ENCODE results near the gene LRG1.

LRG1 gene

GRCh38 chr19:4505570-4506448 lies 34.0 kb downstream of the LRG1 start:
- Histone ChIP-seq H3K4me1 (ENCODE audit: insufficient read depth, poor library complexity, severe bottlenecking) (no peaks in the 10 kb centered on the region), H3K9me3 (ENCODE audit: severe bottlenecking) (no peaks in the 10 kb centered on the region), H3K36me3 (ENCODE audit: low read depth) (no peaks in the 10 kb centered on the region; the same call in 1 of the 2 replicates), H3K27me3 (ENCODE audit: insufficient read depth, poor library complexity, severe bottlenecking) (no peaks in the 10 kb centered on the region), H3K4me3 (ENCODE audit: severe bottlenecking) (no peak overlapping the region), H3K27ac (ENCODE audit: poor library complexity, severe bottlenecking) (no peak overlapping the region)
- DNase-seq (ENCODE audit: low spot score) (peak; percentile 34), ATAC-seq (ENCODE audit: low read depth) (no peak)
- no peak for TF ChIP-seq CTCF (IDR thresholded peaks at IDR 0.05; ENCODE audit: poor library complexity, severe bottlenecking)

GRCh38 chr19:4504891-4505569 lies 34.8 kb downstream of the LRG1 start:
- Histone ChIP-seq H3K27me3 (ENCODE audit: insufficient read depth, poor library complexity, severe bottlenecking) (no peaks in the 10 kb centered on the region), H3K4me3 (ENCODE audit: severe bottlenecking) (no peak overlapping the region), H3K36me3 (ENCODE audit: low read depth) (no peaks in the 10 kb centered on the region; the same call in 1 of the 2 replicates), H3K4me1 (ENCODE audit: insufficient read depth, poor library complexity, severe bottlenecking) (no peaks in the 10 kb centered on the region), H3K9me3 (ENCODE audit: severe bottlenecking) (no peaks in the 10 kb centered on the region), H3K27ac (ENCODE audit: poor library complexity, severe bottlenecking) (no peak overlapping the region)
- DNase-seq (ENCODE audit: low spot score) (peak; percentile 29), ATAC-seq (ENCODE audit: low read depth) (no peak)
- no peak for TF ChIP-seq CTCF (IDR thresholded peaks at IDR 0.05; ENCODE audit: poor library complexity, severe bottlenecking)

- no peak overlapping the region for H3K4me3 ChIP-seq (ENCODE audit: severe bottlenecking)
- H3K27ac ChIP-seq (ENCODE audit: poor library complexity, severe bottlenecking), result no peak overlapping the region
- H3K27me3 ChIP-seq (ENCODE audit: insufficient read depth, poor library complexity, severe bottlenecking), result no peaks in the 10 kb centered on the region
- no peaks in the 10 kb centered on the region; the same call in 1 of the 2 replicates for H3K36me3 ChIP-seq (ENCODE audit: low read depth)
- no peaks in the 10 kb centered on the region for H3K9me3 ChIP-seq (ENCODE audit: severe bottlenecking)
- ATAC-seq (ENCODE audit: low read depth) (no peak), DNase-seq (ENCODE audit: low spot score) (peak; percentile 46)
- no peaks in the 10 kb centered on the region for H3K4me1 ChIP-seq (ENCODE audit: insufficient read depth, poor library complexity, severe bottlenecking)
- TF ChIP-seq CTCF (IDR thresholded peaks at IDR 0.05; ENCODE audit: poor library complexity, severe bottlenecking), result no peak
Observed at GRCh38 chr19:4504297-4504701, 35.5 kb downstream of the LRG1 start.

- ATAC-seq (ENCODE audit: low read depth) (no peak), DNase-seq (ENCODE audit: low spot score) (no peak)
- Histone ChIP-seq H3K27ac (ENCODE audit: poor library complexity, severe bottlenecking) (no peak overlapping the region), H3K36me3 (ENCODE audit: low read depth) (peaks cover 1% of the 10 kb centered on the region), H3K4me1 (ENCODE audit: insufficient read depth, poor library complexity, severe bottlenecking) (no peaks in the 10 kb centered on the region), H3K4me3 (ENCODE audit: severe bottlenecking) (no peak overlapping the region), H3K9me3 (ENCODE audit: severe bottlenecking) (no peaks in the 10 kb centered on the region), H3K27me3 (ENCODE audit: insufficient read depth, poor library complexity, severe bottlenecking) (no peaks in the 10 kb centered on the region)
- TF ChIP-seq CTCF (IDR thresholded peaks at IDR 0.05; ENCODE audit: poor library complexity, severe bottlenecking), result no peak
Observed at GRCh38 chr19:4503825-4504170, 36.0 kb downstream of the LRG1 start.

Data from RWPE2 (cell line).